Uterus (tissue), 4 donors: ENCODE results near the gene CSNK1A1L. TPM values are rescaled to one million over a fixed set of nuclear protein-coding genes. Genes with fewer than 3 reads are reported as not detected.

Experiments used
- DNase-seq, 2 donors: peaks; one replicate each; pipeline ENCODE4 v3.0.0-alpha.2; 2019 to 2020
- H3K27ac ChIP-seq, 2 donors: fragments of 200-600 bp; sonication (generic); 1 replicate in 1 of 2; 2 replicates in 1 of 2; pipeline ENCODE4 v1.5.1; 2016 to 2018
- H3K27me3 ChIP-seq, 2 donors: fragments of 200-600 bp; sonication (generic); one replicate each; pipeline ENCODE4 v1.5.1; 2018 to 2019; ENCODE audit warnings: control low read depth in 1 of 2
- H3K36me3 ChIP-seq, 2 donors: fragments of 200-600 bp; sonication (generic); one replicate each; pipeline ENCODE4 v1.5.1; 2019; ENCODE audit warnings: control low read depth in 1 of 2
- H3K4me1 ChIP-seq, 2 donors: fragments of 200-600 bp; sonication (generic); one replicate each; pipeline ENCODE4 v1.5.1; 2018 to 2019; ENCODE audit warnings: control low read depth in 1 of 2
- H3K4me3 ChIP-seq, 2 donors: fragments of 200-600 bp; sonication (generic); 1 replicate in 1 of 2; 2 replicates in 1 of 2; pipeline ENCODE4 v1.5.1; 2018 to 2019; ENCODE audit warnings: mild to moderate bottlenecking in 1 of 2
- H3K9me3 ChIP-seq, 2 donors: fragments of 200-600 bp; sonication (generic); one replicate each; pipeline ENCODE4 v1.5.1; 2019; ENCODE audit warnings: control low read depth in 1 of 2
- POLR2A ChIP-seq, 2 donors: fragments of 450-650 bp; IDR thresholded peaks; one replicate each; pipeline ENCODE4 v1.6.1; 2016; ENCODE audit warnings: antibody characterized with exemption in 2 of 2, mild to moderate bottlenecking in 1 of 2, moderate library complexity in 1 of 2
- intact Hi-C: fragments of 100-400 bp; cut with DNase I; formaldehyde crosslinking; loops from one replicate; pipeline ENCODE4 v1.15.1; 2023; ENCODE audit warnings: low total_unique reads
- total RNA-seq, 4 donors: library from RNA; depleted of rRNA in 3 of 4; stranded (reverse); fragments of >200 nt in 3 of 4; gene quantifications; one replicate each; pipeline versions ENCODE4 v1.1.0 to v1.2.4, GENCODE V29; 2014 to 2023
- TF ChIP-seq, protein P1 (sequence below), 4 experiments: fragments of 200-600 bp in 2 of 4; fragments of 450-650 bp in 2 of 4; sonication (generic) in 2 of 4; IDR thresholded peaks; one replicate each; pipeline ENCODE4 v1.5.1; 2016 to 2019; ENCODE audit warnings: antibody characterized with exemption in 4 of 4, mild to moderate bottlenecking in 2 of 4, moderate library complexity in 1 of 4
- donor health status: DM: yes; HTN: yes; CAD: no.

The CSNK1A1L gene
- total RNA-seq, 4 donors from 2014 or later: not detected

DNA sequence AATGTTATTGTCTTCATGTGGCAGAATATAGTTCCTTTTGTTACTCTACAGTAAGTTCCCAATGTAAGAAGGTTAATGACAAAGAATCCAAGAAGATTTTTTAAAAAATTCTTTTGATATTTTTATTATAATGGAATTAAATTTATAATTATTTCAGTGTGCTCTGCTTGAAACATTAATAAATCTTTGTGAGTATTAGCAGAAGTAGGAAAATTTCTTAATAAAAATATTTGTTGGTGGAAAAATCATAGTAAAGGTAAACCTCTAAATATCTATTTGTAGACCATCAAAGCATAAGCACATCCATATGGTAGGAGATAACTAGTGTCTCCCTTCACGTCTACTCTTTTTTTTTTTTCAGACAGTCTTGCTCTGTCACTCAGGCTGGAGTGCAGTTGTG lies 4.3 kb downstream of the CSNK1A1L start:
- TF ChIP-seq, protein P1, sequence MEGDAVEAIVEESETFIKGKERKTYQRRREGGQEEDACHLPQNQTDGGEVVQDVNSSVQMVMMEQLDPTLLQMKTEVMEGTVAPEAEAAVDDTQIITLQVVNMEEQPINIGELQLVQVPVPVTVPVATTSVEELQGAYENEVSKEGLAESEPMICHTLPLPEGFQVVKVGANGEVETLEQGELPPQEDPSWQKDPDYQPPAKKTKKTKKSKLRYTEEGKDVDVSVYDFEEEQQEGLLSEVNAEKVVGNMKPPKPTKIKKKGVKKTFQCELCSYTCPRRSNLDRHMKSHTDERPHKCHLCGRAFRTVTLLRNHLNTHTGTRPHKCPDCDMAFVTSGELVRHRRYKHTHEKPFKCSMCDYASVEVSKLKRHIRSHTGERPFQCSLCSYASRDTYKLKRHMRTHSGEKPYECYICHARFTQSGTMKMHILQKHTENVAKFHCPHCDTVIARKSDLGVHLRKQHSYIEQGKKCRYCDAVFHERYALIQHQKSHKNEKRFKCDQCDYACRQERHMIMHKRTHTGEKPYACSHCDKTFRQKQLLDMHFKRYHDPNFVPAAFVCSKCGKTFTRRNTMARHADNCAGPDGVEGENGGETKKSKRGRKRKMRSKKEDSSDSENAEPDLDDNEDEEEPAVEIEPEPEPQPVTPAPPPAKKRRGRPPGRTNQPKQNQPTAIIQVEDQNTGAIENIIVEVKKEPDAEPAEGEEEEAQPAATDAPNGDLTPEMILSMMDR (IDR thresholded peaks at IDR 0.05): no peak
- no peak for TF ChIP-seq POLR2A (IDR thresholded peaks at IDR 0.05)

DNA sequence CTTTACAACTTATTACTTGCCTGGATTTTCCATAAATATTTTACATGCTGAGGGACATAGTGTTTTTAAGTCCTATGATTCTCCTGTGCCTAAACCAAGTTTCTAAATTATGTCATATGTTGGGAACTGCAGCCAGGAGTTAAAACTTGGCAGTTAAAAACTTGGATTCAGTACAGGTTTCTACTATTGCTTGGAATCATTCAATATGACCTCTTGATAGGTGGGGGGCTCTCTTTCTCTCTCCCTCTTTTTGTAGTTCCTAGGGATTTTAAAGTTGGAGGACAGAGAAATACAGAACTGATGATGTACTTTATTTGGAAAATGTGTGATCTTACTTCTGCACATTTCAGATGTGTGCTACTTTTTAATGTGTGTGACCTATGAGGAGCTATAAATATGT lies 4.7 kb downstream of the CSNK1A1L start:
- Histone ChIP-seq H3K4me1 (no peaks in the 10 kb centered on the region), H3K4me3 (no peak overlapping the region), H3K9me3 (no peaks in the 10 kb centered on the region), H3K27me3 (no peaks in the 10 kb centered on the region), H3K36me3 (no peaks in the 10 kb centered on the region), H3K27ac (no peak overlapping the region)
- TF ChIP-seq, protein P1 (IDR thresholded peaks at IDR 0.05): no peak
- TF ChIP-seq POLR2A (IDR thresholded peaks at IDR 0.05): no peak
- intact Hi-C loops: no loop called here
- DNase-seq: no peak

More for the DNA sequence above, 4.3 kb downstream of the CSNK1A1L start:
- intact Hi-C loops: no loop called here
- Histone ChIP-seq H3K4me3 (no peak overlapping the region), H3K27ac (no peak overlapping the region), H3K4me1 (no peaks in the 10 kb centered on the region), H3K36me3 (no peaks in the 10 kb centered on the region), H3K9me3 (no peaks in the 10 kb centered on the region), H3K27me3 (no peaks in the 10 kb centered on the region)
- DNase-seq: no peak

DNA sequence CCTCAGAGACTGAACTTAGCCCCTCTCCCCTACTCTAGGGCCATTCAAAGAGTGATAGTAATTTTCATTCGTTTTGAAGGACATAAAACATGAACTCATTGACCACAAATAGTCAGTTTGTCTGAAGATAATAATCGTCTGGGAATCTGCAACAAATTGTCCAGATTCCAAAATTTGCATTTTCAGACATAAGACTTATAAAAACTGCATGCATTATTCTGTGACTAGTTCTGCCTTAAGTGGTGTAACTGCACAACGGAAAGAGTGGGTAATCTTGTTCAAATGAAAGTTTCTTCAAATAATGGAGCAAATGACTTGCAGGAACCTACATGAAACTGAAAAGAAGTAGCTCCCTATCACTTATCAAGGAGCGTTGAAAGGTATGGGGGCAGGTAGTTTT lies 8.4 kb downstream of the CSNK1A1L start:
- no peaks in the 10 kb centered on the region for H3K27me3 ChIP-seq
- H3K4me3 ChIP-seq: no peak overlapping the region
- no peak for DNase-seq
- H3K9me3 ChIP-seq: no peaks in the 10 kb centered on the region
- intact Hi-C loops: no loop called here
- H3K4me1 ChIP-seq: no peaks in the 10 kb centered on the region
- no peak overlapping the region for H3K27ac ChIP-seq
- TF ChIP-seq, protein P1 (IDR thresholded peaks at IDR 0.05): no peak
- no peak for TF ChIP-seq POLR2A (IDR thresholded peaks at IDR 0.05)
- H3K36me3 ChIP-seq: no peaks in the 10 kb centered on the region

DNA sequence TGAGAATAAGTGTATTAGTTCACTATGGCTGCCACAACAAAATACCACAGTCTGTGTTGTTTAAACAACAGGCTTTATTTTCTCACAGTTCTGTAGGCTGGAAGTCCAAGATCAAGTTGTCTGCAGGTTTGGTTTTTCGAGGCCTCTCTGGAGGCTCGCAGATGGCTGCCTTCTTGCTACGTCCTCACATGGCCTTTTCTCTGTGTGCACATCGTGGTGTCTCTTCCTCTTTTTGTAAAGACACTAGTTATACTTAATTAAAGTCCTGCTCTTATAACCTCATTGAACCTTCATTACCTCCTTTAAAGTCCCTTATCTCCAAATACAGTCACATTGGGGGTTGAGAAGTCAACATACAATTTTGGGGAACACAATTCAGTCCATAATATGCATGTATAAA lies 10.6 kb downstream of the CSNK1A1L start:
- H3K4me3 ChIP-seq: no peak overlapping the region
- TF ChIP-seq POLR2A (IDR thresholded peaks at IDR 0.05): no peak
- TF ChIP-seq, protein P1 (IDR thresholded peaks at IDR 0.05): no peak
- no peaks in the 10 kb centered on the region for H3K27me3 ChIP-seq
- no peaks in the 10 kb centered on the region for H3K36me3 ChIP-seq
- DNase-seq: no peak
- H3K27ac ChIP-seq: no peak overlapping the region
- intact Hi-C loops: no loop called here
- no peaks in the 10 kb centered on the region for H3K4me1 ChIP-seq
- H3K9me3 ChIP-seq: no peaks in the 10 kb centered on the region

DNA sequence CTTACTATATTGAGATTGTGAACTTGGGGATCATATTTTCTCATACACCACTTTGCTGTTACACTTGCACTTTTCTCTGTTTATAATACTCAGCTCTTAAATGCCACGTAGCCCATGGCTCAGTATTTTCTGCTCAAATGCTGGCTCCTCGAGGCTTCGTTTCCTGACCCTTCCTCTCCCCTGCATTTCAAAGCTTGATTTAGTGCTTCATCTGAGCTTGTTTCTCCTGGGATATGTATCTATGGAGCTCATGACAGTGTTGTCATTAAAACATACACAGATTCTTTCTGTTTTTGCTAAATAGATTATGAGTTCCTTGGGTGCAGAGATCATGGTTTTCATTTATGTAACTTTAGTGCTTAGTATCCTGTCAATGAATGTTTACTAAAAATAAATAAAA lies 11.4 kb downstream of the CSNK1A1L start:
- no peaks in the 10 kb centered on the region for H3K4me1 ChIP-seq
- intact Hi-C loops: no loop called here
- H3K4me3 ChIP-seq: no peak overlapping the region
- no peak for TF ChIP-seq POLR2A (IDR thresholded peaks at IDR 0.05)
- TF ChIP-seq, protein P1 (IDR thresholded peaks at IDR 0.05): no peak
- no peaks in the 10 kb centered on the region for H3K27me3 ChIP-seq
- no peaks in the 10 kb centered on the region for H3K9me3 ChIP-seq
- DNase-seq: no peak
- no peaks in the 10 kb centered on the region for H3K36me3 ChIP-seq
- H3K27ac ChIP-seq: no peak overlapping the region
